Neural cell (in vitro differentiated cells): Measurements from ENCODE around the gene TMEM253. TPM values are rescaled to one million over a fixed set of nuclear protein-coding genes. Genes with fewer than 3 reads are reported as not detected.

ENCODE experiments used
- H2AFZ ChIP-seq: fragments of 200-600, 300-800 bp; sonication (generic), shearing (Covaris generic); 2 replicates; pipeline ENCODE4 v1.6.0; 2014; ENCODE audit warnings: low read depth, mild to moderate bottlenecking, antibody characterized with exemption, low read length, moderate library complexity
- H3F3A ChIP-seq: fragments of 200-600 bp; shearing (Covaris generic); 2 replicates; pipeline ENCODE4 v1.6.1; 2016; ENCODE audit warnings: mild to moderate bottlenecking, moderate library complexity, mixed read lengths, antibody characterized with exemption, low read length; ENCODE audit not compliant: insufficient read depth, poor library complexity, severe bottlenecking
- H3K27ac ChIP-seq: fragments of 200-600, 300-800 bp; sonication (generic), shearing (Covaris generic); 2 replicates; pipeline ENCODE4 v1.5.1; 2014; ENCODE audit warnings: mild to moderate bottlenecking, low read length, moderate library complexity
- H3K27me3 ChIP-seq: fragments of 300-800, 200-600 bp; sonication (generic), shearing (Covaris generic); 2 replicates; pipeline ENCODE4 v1.6.0; 2014; ENCODE audit warnings: mild to moderate bottlenecking, low read depth, low read length, moderate library complexity; ENCODE audit not compliant: insufficient read depth
- H3K36me3 ChIP-seq: fragments of 300-800, 200-600 bp; sonication (generic), shearing (Covaris generic); 2 replicates; pipeline ENCODE4 v1.5.1; 2014; ENCODE audit warnings: mild to moderate bottlenecking, antibody characterized with exemption, low read length, moderate library complexity; ENCODE audit not compliant: insufficient read depth
- H3K4me2 ChIP-seq: fragments of 300-800, 200-600 bp; sonication (generic), shearing (Covaris generic); 2 replicates; pipeline ENCODE4 v1.6.0; 2014; ENCODE audit warnings: mild to moderate bottlenecking, low read length
- H3K4me3 ChIP-seq: fragments of 300-800, 200-600 bp; sonication (generic), shearing (Covaris generic); 2 replicates; pipeline ENCODE4 v1.5.1; 2014; ENCODE audit warnings: mild to moderate bottlenecking, low read length, moderate library complexity
- H3K79me2 ChIP-seq: fragments of 200-600 bp; shearing (Covaris generic); replicated peaks from 2 replicates; pipeline ENCODE4 v1.6.0; 2014; ENCODE audit warnings: mild to moderate bottlenecking, low read length, moderate library complexity; ENCODE audit not compliant: insufficient read depth
- H3K9ac ChIP-seq: fragments of 300-800, 200-600 bp; sonication (generic), shearing (Covaris generic); 2 replicates; pipeline ENCODE4 v1.6.1; 2016; ENCODE audit warnings: mild to moderate bottlenecking, low read length, mixed read lengths
- H3K9me2 ChIP-seq: fragments of 200-600 bp; shearing (Covaris generic); 2 replicates; pipeline ENCODE4 v1.6.1; 2016; ENCODE audit warnings: mild to moderate bottlenecking, low read length, mixed read lengths; ENCODE audit not compliant: insufficient read depth
- H3K9me3 ChIP-seq: fragments of 200-600, 300-800 bp; sonication (generic), shearing (Covaris generic); 2 replicates; pipeline ENCODE4 v1.6.1; 2016; ENCODE audit warnings: mild to moderate bottlenecking, mixed run types, low read length, moderate library complexity, mixed read lengths
- H4K20me1 ChIP-seq: fragments of 200-600 bp; shearing (Covaris generic); 2 replicates; pipeline ENCODE4 v1.6.1; 2016; ENCODE audit warnings: mild to moderate bottlenecking, mixed run types; ENCODE audit not compliant: insufficient read depth
- EP300 ChIP-seq: fragments of 450-650 bp; conservative IDR thresholded peaks from 2 replicates; pipeline ENCODE4 v1.6.1; 2014; ENCODE audit warnings: antibody characterized with exemption, mild to moderate bottlenecking, moderate library complexity; ENCODE audit not compliant: poor library complexity, severe bottlenecking
- EZH2 ChIP-seq: fragments of 200-600, 300-800 bp; shearing (Covaris generic), sonication (generic); IDR thresholded peaks from 2 replicates; pipeline ENCODE4 v1.6.1; 2014; ENCODE audit warnings: antibody characterized with exemption, low read length, borderline replicate concordance, mild to moderate bottlenecking; ENCODE audit not compliant: insufficient read depth, poor library complexity, severe bottlenecking
- MXI1 ChIP-seq: fragments of 450-650 bp; conservative IDR thresholded peaks from 2 replicates; pipeline ENCODE4 v1.6.1; 2014; ENCODE audit warnings: antibody characterized with exemption, mild to moderate bottlenecking; ENCODE audit not compliant: poor library complexity, severe bottlenecking
- POLR2AphosphoS5 ChIP-seq: IDR thresholded peaks from 2 replicates; pipeline ENCODE4 v1.6.1; 2012
- RAD21 ChIP-seq: fragments of 450-650 bp; conservative IDR thresholded peaks from 2 replicates; pipeline ENCODE4 v1.6.1; 2014; ENCODE audit warnings: antibody characterized with exemption, mild to moderate bottlenecking, moderate library complexity
- REST ChIP-seq: IDR thresholded peaks from 2 replicates; pipeline ENCODE4 v1.6.1; 2012; ENCODE audit warnings: borderline replicate concordance
- SMC3 ChIP-seq: fragments of 450-650 bp; conservative IDR thresholded peaks from 2 replicates; pipeline ENCODE4 v1.6.1; 2014; ENCODE audit warnings: antibody characterized with exemption, mild to moderate bottlenecking, moderate library complexity; ENCODE audit not compliant: poor library complexity
- TAF1 ChIP-seq: IDR thresholded peaks from 2 replicates; pipeline ENCODE4 v1.6.1; 2012; ENCODE audit warnings: low read depth
- polyA plus RNA-seq: library from polyadenylated mRNA; depleted of rRNA; stranded (reverse); fragments of >200 nt; gene quantifications from 2 replicates; pipeline ENCODE4 v1.2.3, GENCODE V29; 2014
- TF ChIP-seq, protein P1 (sequence below): fragments of 450-650 bp; IDR thresholded peaks from 2 replicates; pipeline ENCODE4 v1.5.1; 2014; ENCODE audit warnings: antibody characterized with exemption, mild to moderate bottlenecking, moderate library complexity; ENCODE audit not compliant: poor library complexity, severe bottlenecking

Gene TMEM253
- polyA plus RNA-seq, 1 donor from 2014 or later: 0.26 TPM

DNA sequence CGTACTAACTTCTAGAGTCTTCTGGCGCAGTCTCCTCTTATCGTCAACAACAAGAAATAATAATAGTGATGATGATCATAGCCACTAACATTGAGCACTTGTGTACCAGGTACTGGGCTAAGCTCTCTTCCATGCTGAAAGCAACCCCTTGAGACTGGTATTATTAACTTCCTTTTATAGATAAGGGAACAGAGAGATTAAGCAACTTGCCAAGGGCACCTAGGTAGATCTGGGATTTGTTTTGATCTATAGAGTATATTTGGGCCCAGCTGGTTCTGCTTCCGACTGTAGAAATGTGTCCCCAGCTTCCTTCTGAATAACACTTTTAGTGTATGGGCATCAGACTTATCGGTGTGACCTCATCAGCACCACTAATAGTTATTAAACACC lies 1.3 kb upstream of the TMEM253 start:
- Histone ChIP-seq H3K9ac (peak overlapping the region; percentile 87), H3F3A (peaks cover 6% of the 10 kb centered on the region), H4K20me1 (no peaks in the 10 kb centered on the region), H3K27me3 (no peaks in the 10 kb centered on the region), H3K36me3 (no peaks in the 10 kb centered on the region), H3K27ac (peak overlapping the region; percentile 87), H3K79me2 (peaks cover 31% of the 10 kb centered on the region), H3K9me3 (no peaks in the 10 kb centered on the region), H3K4me3 (peak overlapping the region; percentile 70), H3K9me2 (no peaks in the 10 kb centered on the region), H2AFZ (no peak overlapping the region), H3K4me2 (peak overlapping the region; percentile 22)
- no peak for TF ChIP-seq REST
- TF ChIP-seq, protein P1, sequence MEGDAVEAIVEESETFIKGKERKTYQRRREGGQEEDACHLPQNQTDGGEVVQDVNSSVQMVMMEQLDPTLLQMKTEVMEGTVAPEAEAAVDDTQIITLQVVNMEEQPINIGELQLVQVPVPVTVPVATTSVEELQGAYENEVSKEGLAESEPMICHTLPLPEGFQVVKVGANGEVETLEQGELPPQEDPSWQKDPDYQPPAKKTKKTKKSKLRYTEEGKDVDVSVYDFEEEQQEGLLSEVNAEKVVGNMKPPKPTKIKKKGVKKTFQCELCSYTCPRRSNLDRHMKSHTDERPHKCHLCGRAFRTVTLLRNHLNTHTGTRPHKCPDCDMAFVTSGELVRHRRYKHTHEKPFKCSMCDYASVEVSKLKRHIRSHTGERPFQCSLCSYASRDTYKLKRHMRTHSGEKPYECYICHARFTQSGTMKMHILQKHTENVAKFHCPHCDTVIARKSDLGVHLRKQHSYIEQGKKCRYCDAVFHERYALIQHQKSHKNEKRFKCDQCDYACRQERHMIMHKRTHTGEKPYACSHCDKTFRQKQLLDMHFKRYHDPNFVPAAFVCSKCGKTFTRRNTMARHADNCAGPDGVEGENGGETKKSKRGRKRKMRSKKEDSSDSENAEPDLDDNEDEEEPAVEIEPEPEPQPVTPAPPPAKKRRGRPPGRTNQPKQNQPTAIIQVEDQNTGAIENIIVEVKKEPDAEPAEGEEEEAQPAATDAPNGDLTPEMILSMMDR: no peak
- no peak for TF ChIP-seq EZH2
- TF ChIP-seq SMC3: no peak

DNA sequence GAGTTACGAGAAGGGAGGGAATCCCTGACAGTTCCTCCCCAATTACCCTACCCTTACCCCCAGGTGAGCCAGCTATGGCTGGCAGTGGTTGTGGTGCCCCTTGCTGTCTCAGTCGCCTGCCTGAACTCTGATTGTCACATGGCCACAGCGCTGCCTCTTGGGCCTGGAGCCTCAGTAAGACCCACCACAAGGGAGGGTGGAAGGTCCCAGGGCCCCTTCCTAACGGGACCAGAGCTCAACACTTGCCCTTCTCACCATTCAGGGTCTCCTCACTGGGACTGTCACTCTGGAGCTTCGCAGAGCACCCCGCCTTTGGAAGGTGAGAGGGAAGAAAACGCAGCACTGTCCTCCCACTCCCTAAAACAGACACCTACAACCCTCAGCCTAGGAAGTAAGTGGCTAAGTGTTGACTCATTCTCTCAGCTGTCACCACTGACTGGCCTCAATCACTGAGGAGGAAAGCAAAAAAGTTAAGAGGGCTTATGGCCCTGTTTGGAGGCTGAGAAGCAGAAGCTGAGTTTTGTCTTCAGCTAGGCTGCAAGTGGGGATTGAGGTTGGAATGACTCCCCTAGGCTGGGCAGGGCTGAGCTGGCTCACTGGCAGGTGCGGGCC lies 1.0 kb downstream of the TMEM253 start:
- TF ChIP-seq EZH2 (no peak), MXI1 (no peak), SMC3 (no peak), REST (no peak), TAF1 (no peak), POLR2AphosphoS5 (no peak), EP300 (no peak), RAD21 (no peak)
- TF ChIP-seq, protein P1: no peak
- no peak overlapping the region for H2AFZ ChIP-seq
- peak overlapping the region; percentile 98 for H3K4me2 ChIP-seq
- no peaks in the 10 kb centered on the region for H4K20me1 ChIP-seq
- H3K79me2 ChIP-seq: peaks cover 31% of the 10 kb centered on the region
- no peaks in the 10 kb centered on the region for H3K9me2 ChIP-seq
- peak overlapping the region; percentile 98 for H3K27ac ChIP-seq
- no peaks in the 10 kb centered on the region for H3K9me3 ChIP-seq
- peaks cover 6% of the 10 kb centered on the region for H3F3A ChIP-seq
- peak overlapping the region; percentile 86 for H3K4me3 ChIP-seq
- no peaks in the 10 kb centered on the region for H3K36me3 ChIP-seq
- no peaks in the 10 kb centered on the region for H3K27me3 ChIP-seq
- H3K9ac ChIP-seq: peak overlapping the region; percentile 97
